Measurements from ENCODE around the gene ZBTB37. TPM values are rescaled to one million over a fixed set of nuclear protein-coding genes. Genes with fewer than 3 reads are reported as not detected.
"Not testable (repeated sequence)": the region's sequence is repeated elsewhere in the genome, so short reads cannot be mapped to it uniquely, and the experiment has no call there.

The ZBTB37 gene
- total RNA-seq, 1 donor from 2014 or later = 9.2 TPM

GRCh38 chr1:173903827-173904531 lies 35.8 kb downstream of the ZBTB37 start:
- intact Hi-C loops (cut with micrococcal nuclease) = no loop called here

GRCh38 chr1:173913111-173913510 lies 44.9 kb downstream of the ZBTB37 start:
- intact Hi-C loops (cut with micrococcal nuclease) = no loop called here

- intact Hi-C loops (cut with micrococcal nuclease) = loop anchor here (2.0 kb wide), 1 partner anchor 46 kb away; the partner anchor contains the start of gene ZBTB37
Measured at GRCh38 chr1:173914366-173914871, 46.2 kb downstream of the ZBTB37 start.

GRCh38 chr1:173915596-173915995 lies 47.4 kb downstream of the ZBTB37 start:
- intact Hi-C loops (cut with micrococcal nuclease) = loop anchor here (2.0 kb wide), 1 partner anchor 47 kb away; the partner anchor contains the start of gene ZBTB37

GRCh38 chr1:173916667-173917066 lies 48.5 kb downstream of the ZBTB37 start:
- intact Hi-C loops (cut with micrococcal nuclease) = no loop called here

- intact Hi-C loops (cut with micrococcal nuclease) = no loop called here
Measured at GRCh38 chr1:173917149-173917548, 49.0 kb downstream of the ZBTB37 start, which contains the start of gene SERPINC1. Gene SERPINC1 (minus strand): TSS chr1:173917327. CDS start chr1:173917259, 68 bp downstream.

- intact Hi-C loops (cut with micrococcal nuclease) = no loop called here
Measured at GRCh38 chr1:173917635-173918493, 49.7 kb downstream of the ZBTB37 start.

GRCh38 chr1:173920861-173921260 lies 52.7 kb downstream of the ZBTB37 start:
- intact Hi-C loops (cut with micrococcal nuclease) = no loop called here

- intact Hi-C loops (cut with micrococcal nuclease) = no loop called here
Measured at GRCh38 chr1:173925306-173926242, 57.4 kb downstream of the ZBTB37 start.

- intact Hi-C loops (cut with micrococcal nuclease) = not testable (repeated sequence)
Measured at GRCh38 chr1:173930541-173930940, 62.4 kb downstream of the ZBTB37 start.

GRCh38 chr1:173934440-173934839 lies 66.3 kb downstream of the ZBTB37 start:
- intact Hi-C loops (cut with micrococcal nuclease) = no loop called here

- intact Hi-C loops (cut with micrococcal nuclease) = no loop called here
Measured at GRCh38 chr1:173937062-173937461, 68.9 kb downstream of the ZBTB37 start.

GRCh38 chr1:173946380-173946921 lies 78.3 kb downstream of the ZBTB37 start:
- intact Hi-C loops (cut with micrococcal nuclease) = no loop called here

GRCh38 chr1:173948594-173948993 lies 80.4 kb downstream of the ZBTB37 start:
- intact Hi-C loops (cut with micrococcal nuclease) = no loop called here

Other genes starting within 250 kb of the ZBTB37 start
- not detected in 2 replicates for gene TEX50, start 233.0 kb upstream of the ZBTB37 start, total RNA-seq
- gene ANKRD45, start 198.5 kb upstream of the ZBTB37 start, total RNA-seq = 0.11 TPM in 1 of 2 replicates, not detected in the other
- gene KLHL20, start 153.4 kb upstream of the ZBTB37 start, total RNA-seq = 21.4 and 21.5 TPM in 2 replicates
- 30.6 and 33.2 TPM in 2 replicates for gene DARS2, start 43.7 kb upstream of the ZBTB37 start, total RNA-seq
- gene CENPL, start 43.5 kb upstream of the ZBTB37 start, total RNA-seq = 34.0 and 37.8 TPM in 2 replicates
- 361 and 397 TPM in 2 replicates for gene GAS5, start 391 bp upstream of the ZBTB37 start, total RNA-seq
- 0.18 and 0.43 TPM in 2 replicates for gene SERPINC1, start 48.9 kb downstream of the ZBTB37 start, total RNA-seq
- 32.1 and 32.2 TPM in 2 replicates for gene RC3H1, start 154.0 kb downstream of the ZBTB37 start, total RNA-seq